ENCODE measurements around the gene ASB12.

DNA sequence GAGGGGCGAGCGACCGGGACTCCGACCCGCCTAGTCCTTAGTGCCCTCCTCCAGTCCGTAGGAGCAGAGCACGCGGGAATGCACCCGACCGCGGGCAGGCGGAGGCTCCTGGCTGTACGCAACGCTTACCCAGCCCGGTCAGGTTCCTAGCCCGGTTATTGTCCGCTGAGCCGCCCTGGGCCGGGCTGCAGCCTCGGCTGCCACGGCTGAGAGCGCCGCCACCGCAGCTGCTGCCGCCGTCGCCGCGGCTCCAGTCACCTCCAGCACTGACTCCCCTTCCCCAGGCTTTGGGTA, 25.0 kb downstream of the ASB12 start, which contains the start of gene AMER1:
- TF ChIP-seq GATA3 (IDR thresholded peaks at IDR 0.05; ENCODE audit: low read depth, low read length) (no peak), GATA2 (IDR thresholded peaks at IDR 0.05; ENCODE audit: low read depth, low read length) (no peak)
